ENCODE measurements around the gene NOTCH3.
A peak's percentile ranks its signal among the peaks of the same experiment; 100 is the strongest.

The NOTCH3 gene

DNA sequence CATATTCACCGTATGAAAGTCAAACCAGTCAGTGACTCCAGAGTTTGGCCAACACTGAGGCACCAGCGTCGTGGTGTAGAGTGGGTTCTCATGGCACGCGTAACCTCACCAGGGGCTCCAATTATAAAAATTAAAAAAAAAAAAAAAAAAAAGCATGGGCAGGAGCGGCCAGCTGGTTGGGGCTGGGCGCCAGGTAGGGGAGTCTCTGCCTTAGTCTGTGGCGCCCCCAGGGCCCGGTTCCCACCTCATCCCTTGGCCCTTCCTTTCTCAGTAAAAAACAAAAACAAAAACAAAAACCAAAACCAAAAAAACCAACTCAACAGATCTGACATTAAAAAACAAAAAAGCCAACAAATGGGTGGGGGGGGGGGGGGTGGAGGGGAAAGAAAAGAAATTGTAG, 36.1 kb upstream of the NOTCH3 start:
- DNase-seq (ENCODE audit: low read depth in 2 of 2): no peak

DNA sequence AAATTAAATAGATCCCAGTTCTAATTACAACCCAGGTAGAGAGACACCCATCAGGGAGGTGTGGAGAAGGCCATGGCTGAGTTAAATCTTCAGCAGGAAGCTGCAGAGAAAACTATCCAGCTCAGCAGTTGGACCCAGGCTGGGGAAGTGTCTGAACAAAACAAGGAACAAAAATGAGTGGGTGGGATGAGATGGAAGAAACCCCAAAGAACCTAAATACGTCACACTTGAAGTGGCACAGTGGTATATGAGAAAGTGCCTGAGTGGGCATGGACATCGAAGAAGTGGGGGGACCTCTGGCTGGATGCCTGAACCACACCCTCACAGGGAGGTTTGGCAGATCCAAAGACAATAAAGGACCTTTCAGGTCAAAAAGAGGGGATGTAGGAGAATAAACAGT, 35.0 kb upstream of the NOTCH3 start:
- no peak for DNase-seq (ENCODE audit: low read depth in 2 of 2)

DNA sequence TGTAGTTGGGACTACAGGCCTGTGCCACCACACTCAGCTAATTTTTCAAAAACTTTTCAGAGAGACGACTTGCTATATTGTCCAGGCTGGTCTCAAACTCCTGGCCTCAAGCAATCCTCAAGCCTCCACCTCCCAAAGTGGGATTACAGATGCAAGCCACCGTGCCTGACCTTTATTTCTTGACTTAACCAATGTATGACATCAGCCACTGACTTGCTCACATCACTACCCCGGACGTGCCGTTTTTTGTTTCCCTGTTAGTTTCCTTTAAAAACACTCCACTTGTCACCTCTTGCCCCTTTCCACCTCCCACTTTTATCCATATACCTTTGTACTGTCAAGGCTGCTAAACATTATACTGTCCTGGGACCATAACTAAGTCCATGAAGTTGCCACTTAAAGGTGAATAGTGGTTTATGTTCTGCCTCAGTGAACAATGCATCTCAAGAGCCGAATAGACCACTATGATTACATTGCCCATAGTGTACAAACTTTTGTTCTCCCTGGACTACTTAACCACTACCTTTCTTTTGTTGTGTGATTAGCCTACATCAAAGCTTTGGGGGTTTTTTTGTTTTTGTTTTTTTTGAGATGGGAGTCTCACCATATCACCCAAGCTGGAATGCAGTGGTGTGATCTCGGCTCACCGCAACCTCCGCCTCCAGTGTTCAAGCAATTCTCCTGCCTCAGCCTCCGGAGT, 33.8 kb upstream of the NOTCH3 start:
- DNase-seq (ENCODE audit: low read depth in 2 of 2): no peak

DNA sequence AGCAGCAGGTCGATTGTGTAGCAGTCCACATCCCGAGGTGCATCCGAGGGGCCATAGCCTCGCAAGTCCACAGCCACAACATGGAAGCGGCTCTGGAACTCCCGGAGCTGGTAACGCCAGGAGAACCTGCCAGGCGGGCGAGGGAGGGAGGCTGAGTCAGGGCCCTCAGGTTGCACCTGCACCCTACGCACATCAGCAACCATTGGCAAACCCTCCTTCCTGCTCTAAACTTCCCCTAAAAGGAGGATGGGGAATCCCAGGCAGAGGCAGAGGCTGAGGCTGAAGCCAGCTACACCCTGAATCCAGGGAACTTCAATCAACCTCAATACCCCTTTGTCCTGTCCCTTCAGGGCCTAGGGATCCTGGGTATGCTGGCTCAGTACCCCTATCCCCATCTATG, 30.5 kb upstream of the NOTCH3 start:
- no peak for DNase-seq (ENCODE audit: low read depth in 2 of 2)

DNA sequence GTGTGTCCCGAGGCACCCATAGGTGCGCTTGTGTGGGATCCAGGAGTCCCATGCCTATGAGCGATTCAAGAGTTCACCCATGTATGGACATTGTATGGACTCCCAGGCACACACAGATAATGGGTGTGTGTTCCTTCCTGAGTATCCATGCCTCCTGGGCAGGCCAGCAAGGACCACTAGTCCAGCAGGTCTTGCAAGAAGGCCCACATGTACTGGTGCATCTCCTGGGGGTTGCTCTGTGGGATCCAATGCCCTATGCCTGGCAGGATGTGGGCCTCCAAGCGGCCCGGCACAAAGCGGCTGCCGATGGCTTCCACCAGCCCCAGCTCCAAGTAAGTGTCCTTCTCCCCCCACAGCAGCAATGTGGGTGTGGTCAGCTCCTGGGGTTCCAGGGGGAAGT, 26.5 kb upstream of the NOTCH3 start:
- DNase-seq (ENCODE audit: low read depth in 2 of 2): no peak

DNA sequence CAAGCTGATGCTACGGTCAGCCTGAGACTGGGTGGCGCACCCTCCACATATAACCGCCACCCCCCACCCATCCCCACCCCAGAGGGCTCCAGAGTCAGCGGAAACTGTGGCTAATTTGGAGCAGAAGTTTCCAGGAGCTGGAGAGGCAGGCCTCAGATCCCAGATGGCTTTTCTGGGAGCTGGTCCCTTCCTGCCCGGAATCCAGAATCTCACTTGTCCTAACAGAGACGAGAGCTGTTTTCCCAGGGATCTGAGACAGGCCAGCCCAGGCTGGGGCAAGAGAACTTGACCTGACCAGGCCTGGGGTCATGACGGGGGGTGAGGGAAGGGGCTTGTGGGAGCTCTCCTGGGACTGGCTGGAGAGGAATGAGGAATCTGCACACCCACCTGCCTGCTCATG, 25.0 kb upstream of the NOTCH3 start:
- DNase-seq (ENCODE audit: low read depth in 2 of 2): no peak

DNA sequence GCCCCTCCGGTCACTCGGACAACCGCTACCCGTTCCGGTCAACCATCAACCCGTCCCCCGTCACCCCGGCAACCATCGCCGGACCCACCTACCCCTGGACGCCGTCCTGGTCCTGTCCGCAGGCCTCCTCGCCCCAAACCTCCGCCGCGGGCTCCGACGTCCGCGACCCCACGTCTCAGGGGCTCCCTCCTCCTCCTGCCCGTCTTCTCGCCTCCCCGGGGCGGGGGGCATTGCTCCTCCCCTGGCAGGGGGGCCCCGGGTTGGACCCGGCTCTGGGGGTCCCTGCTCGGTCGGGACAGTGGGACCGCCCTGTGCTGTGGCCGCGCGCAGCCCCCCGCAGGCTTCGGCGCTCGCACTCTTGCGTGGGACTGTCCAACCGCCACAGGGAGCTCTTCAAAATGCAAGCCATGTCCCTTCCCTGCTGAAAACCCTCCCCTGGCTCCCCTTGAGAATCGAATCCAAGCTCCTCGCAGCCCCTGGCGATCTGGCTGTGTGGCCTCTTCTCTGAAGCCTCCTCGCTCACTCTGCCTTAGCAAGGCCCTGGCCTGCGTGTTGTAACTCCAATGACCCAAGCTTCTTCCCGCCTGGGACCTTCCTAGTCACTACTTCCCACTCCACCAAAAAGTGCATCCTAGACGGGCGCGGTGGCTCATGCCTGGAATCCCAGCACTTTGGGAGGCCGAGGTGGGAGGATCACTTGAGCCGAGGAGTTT, 23.0 kb upstream of the NOTCH3 start:
- DNase-seq (ENCODE audit: low read depth in 2 of 2): no peak

DNA sequence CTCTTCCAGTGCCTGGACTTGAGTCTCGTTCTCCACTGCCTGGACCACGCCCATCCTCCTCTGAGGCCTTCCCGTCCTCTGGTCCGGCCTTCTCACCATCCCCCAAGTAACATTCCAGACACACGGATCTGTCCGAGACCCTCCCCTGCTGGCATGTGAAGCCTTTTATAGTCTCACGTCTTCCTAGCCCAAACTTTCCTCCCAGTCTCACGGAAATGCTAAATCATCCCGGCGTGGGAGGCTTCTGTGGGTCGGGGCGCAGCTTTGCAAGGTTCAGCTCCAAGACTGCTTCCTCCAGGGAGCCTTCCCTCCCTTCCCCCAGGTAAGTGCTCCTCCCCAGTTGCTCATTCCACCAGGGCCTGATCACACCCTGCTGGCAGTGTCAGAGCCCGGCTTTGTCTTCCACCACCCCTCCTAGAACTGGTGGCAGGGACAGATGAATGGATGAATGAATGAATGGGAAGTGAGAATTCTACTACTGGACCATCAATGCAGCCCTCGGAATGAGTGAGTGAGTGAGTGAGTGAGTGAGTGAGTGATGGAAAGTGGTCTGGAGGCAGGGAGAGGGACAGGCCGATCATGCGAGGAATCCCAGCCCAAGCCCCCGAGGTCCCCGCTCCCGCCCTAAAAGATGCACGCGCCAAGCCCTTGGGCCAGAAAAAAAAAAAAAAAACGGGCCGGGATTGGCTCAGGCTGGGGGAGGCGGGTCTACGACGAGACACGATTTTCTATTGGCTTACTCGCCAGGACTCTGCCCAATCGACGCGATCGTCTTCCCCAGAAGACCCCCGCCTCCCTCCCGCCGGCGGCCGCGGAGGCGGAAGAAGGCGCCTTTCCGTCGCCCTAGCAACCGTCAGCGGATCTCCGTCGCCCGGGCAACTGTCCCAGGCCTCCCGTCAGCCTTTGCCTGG, 22.2 kb upstream of the NOTCH3 start:
- peak; percentile 43 to 63 for DNase-seq (ENCODE audit: low read depth in 2 of 2)

DNA sequence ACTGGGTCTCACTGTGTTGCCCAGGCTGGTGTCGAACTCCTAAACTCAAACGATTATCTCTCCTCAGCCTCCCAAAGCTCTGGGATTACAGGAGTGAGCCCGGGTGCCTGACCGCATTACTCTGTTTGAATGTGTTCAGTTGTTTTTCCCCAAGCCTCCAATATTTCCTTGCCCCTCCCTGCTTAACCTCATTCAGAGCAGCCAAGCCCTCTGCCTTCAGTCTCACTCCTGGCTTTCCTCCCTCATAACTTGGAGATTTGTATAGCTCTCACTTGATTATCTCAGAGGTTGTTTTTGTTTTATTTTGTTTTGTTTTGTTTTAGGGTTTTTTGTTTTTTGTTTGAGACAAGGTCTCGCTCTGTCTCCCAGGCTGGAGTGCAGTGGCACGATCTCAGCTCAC, 20.0 kb upstream of the NOTCH3 start:
- DNase-seq (ENCODE audit: low read depth in 2 of 2): no peak

DNA sequence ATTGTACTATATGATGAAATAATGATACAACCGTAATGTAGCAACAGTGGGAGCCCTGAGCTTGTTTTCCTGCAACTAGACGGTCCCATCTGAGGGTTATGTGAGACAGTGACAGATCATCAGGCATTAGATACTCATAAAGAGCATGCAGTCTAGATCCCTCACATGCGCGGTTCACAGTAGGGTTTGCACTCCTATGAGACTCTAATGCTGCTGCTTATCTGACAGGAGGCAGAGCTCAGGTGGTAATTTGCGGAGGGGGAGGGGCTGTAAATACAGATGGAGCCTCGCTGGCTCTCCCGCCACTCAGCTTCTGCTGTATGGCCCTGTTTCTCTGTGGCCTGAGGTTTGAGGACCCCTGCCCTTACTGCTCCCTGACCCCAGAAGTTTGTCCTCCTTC, 17.7 kb upstream of the NOTCH3 start:
- DNase-seq (ENCODE audit: low read depth in 2 of 2): no peak

DNA sequence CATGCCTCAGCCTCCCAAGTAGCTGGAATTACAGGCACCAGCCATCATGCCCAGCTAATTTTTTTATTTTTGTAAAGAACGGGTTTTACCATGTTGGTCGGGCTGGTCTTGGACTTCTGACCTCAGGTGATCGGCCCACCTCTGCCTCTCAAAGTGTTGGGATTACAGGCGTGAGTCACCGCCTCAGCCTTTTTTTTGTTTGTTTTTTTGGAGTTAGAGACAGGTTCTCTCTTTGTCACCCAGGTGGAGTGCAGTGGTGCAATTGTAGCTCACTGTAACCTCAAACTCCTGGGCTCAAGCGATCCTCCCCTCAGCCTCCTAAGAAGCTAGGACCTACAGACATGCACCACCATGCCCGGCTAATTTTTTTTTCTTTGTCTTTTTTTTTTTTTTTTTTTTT, 15.6 kb upstream of the NOTCH3 start:
- DNase-seq (ENCODE audit: low read depth in 2 of 2): no peak

DNA sequence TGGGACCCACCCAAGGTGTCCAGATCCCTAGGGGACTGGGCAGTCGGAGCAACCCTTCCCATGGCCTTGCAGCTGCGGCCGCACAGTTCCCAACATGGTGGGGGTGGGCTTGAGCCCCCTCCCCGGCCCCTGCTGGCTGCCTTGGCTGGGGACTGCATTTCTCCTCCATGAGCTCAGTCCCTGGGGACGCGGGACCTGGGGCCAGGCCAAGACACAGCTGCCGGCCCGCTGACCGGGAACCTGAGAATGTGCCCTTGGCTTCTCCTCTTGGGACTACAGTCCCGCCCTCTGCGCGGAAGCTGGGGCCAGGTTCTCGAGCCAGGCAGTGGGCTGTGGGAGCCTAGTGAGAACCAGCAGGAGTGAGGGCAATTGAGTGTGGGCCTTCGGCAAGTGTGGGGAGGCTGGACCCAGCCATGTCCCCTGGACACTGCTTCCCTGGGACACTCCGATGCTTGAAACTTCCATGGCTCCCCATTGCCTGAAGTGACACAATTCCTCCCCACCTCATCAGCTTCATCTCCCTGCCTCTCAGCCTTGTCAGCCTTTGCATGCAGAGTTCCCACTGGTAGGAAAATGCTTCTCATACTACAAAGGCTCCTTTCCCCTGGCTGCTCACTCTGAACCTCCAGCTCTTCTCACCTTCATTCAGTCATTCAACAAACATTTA, 13.1 kb upstream of the NOTCH3 start:
- DNase-seq (ENCODE audit: low read depth in 2 of 2): no peak

DNA sequence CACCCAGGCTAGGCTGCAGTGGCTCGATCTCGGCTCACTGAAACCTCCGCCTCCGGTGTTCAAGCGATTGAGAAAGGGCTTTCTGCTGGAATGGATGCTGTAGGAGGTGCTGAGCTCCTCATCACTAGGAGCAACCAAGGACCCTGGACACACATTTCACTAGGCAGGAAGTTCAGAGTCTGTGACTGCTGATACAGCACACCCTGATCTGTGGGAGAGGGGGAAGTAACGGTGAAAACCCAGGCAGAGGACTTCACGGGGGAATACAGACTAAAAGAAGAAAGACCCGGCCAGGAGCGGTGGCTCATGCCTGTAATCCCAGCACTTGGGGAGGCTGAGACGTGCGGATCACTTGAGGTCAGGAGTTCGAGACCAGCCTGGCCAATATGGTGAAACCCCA, 11.9 kb upstream of the NOTCH3 start:
- no peak for DNase-seq (ENCODE audit: low read depth in 2 of 2)

DNA sequence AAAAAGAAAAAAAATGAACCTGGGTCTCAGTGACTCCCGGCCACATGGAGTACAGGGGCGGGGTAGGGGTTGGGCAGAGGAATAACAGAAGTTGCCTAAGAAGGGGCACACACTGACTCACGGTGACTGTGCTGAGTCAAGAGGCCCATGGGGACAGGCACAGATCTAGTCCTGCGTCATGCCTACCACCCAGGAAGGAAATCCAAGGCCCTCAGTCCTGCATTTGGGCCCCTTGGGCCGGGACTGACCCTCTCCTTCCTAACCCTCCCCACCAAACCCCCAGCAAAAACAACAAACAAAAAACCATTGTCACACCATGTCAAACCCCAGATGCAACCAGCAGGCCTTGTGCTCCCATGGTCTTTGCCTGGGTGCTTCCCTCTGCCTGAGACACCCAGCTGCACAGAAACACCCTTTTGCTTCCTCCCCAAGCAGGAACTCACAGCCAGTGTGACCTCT, 9.6 kb upstream of the NOTCH3 start:
- no peak for DNase-seq (ENCODE audit: low read depth in 2 of 2)

DNA sequence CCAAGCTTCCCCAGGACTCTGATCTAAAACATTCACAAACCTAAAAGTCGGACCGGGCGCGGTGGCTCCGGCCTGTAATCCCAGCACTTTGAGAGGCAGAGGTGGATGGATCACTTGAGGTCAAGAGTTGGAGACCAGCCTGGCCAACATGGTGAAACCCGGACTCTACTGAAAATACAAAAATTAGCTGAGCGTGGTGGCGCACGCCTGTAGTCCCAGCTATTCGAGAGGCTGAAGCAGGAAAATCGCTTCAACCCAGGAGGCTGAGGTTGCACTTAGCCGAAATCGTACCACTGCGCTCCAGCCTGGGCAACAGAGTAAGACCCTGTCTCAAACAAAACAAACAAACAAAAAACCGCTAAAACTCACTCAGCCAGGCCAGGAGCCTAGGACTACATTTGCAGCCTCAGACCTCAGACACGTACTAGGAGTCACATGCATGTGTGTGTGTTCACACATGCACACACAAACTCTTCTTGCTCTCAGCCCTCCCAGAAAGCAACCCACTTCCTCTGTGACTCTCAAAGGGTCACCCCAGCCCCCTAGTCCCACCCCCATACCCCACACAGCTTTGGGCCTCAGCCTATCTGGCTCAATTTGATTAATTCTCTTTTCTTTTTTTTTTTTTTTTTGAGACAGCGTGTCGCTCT, 704 bp upstream of the NOTCH3 start:
- no peak for DNase-seq (ENCODE audit: low read depth in 2 of 2)

DNA sequence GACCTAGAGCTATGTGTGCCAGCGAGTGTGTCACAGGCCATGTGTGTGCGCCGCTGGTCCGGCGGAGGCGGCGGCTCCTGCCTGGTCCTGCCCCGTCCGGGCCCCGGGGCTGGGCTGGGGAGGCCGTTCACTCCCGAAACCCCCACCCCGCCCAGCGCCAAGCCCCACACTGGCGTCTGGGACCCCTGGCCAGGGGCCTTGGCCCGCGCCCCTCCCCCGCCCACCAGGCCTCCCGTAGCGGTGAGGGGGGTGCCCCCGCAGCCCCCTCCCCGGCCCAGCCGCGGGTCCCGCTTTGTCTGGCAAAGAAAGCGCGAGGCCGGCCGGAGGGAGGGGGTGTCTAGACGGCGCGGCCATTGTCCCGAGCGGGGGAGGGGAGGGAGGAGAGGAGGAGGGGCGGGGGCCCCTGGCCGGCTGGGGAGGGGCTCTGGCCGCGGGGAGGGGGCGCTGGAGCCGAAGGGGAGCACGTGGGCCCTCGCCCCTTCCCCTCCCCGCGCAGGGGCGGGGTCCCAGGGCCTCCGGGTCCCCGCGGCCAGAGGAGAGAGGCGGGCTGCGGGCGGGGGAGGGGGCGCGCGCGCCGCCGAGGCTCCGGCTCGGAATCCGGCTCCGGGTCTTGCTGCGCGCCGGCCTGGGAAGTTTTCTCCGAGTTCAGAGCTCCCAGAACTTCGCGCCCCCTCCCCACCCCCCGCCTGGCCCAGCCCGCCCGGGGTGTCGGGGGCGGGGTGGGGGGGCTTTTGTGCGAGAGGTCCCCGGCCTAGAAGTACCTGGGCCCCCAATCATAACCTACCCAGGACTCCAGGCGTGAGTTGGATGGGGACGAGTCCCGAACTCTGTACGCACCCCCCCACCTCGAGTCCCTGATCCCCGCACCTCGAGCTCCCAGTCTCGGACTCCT, 888 bp downstream of the NOTCH3 start:
- no peak for DNase-seq (ENCODE audit: low read depth in 2 of 2)

DNA sequence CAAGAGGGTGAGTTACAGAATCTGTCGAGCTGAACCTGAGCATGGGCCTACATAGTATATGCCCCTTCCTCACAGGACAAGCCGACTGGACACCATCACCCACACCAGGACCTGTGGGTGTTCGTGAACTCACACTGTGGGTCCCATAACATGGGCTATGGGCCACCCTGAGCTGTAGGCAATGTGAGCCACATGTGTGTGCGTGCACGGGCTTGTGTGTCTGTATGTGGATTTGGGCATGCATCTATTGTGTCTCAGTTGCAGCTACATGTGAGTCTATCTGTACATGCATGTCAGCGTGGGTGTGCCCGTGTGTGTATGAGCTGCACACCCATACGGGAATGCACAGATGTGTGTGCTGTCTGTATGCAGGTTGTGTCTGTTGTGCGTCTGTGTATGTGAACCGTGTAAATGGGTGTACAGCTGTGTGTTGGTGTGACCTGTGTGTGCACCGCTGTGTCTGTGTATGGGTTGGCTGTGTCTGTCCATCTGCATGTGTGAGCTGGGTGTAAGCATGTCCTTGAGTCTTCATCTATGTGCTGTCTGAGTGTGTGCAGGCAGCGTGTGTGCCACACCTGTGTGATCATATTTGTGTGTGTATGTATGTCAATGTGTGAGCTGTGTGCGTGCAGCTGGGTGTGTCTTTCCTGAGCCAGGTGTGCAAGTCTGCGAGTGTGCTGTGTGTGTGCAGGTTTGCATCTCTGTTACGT, 1.7 kb downstream of the NOTCH3 start:
- no peak for DNase-seq (ENCODE audit: low read depth in 2 of 2)

DNA sequence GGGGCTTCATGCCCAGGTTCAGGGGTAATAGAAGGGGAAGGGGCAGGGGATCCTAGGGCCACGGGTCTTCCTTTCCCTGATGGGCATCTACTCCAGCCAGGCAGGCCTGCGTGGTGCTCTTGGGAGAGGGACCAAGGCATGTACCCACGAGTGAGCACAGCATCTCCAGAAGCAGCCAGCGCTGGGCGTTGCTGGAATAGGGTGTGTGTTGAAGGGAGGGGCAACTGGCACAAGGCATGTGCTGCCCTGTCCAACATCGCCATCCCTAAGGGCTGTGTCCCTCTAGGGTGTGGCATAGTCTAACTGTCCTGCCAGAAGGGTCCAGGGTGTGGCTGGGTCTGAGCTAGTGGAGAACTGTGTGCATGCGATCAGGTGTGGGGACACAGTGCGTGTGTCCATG, 2.9 kb downstream of the NOTCH3 start:
- DNase-seq (ENCODE audit: low read depth in 2 of 2): no peak

DNA sequence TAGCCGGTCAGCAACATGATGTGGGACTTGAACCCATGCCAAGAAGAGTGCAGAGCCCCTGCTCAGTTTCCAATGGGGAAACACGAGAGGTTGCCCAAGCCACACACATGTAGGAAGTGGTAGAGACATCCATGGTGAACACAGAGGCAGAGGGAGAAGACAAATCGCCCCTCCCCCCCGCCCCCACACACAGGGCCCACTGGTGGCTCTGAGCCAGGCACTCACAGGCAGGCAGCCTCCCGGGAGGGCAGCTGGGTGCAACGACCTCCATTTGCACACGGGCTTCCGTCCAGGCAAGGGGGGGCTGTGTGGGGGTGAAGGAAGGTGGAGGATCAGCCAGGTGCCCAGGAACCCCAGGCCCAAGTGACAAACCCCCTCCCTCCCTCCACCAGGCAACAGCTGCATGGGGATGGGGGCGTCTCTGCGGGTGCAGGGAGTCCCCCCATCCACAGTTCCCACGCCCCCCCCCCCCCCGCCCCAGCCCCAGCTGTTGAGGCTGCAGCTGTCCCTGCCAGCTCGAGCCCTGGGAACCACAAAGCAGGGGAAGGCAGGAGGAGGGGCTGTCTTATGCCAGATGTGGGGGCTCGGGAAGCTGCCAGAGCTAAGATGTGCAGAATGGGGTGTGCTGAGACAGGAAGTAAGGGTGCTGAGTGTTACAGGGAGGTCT, 3.4 kb downstream of the NOTCH3 start:
- no peak for DNase-seq (ENCODE audit: low read depth in 2 of 2)

Data from stimulated activated CD4-positive, alpha-beta T cell treated with anti-CD3 and anti-CD28 coated beads, Interleukin-1b, Interleukin-23, amount 100 ng/mL, for 4 hours (primary cell).